HepG2 (cell line): ENCODE data around the gene HMGCS2. TPM values are rescaled to one million over a fixed set of nuclear protein-coding genes. Genes with fewer than 3 reads are reported as not detected.

Experiments
- ATAC-seq: fragments of 200-7000 bp; cut with Tn5 transposase; 3 replicates; pipeline ENCODE4 v1.9.1; 2020; ENCODE audit warnings: mild to moderate bottlenecking, moderate library complexity
- BruUV-seq: library from RNA; stranded (reverse); fragments of 400-500 nt; replicated peaks from 2 replicates; lab custom pipeline; 2021; lab: Mats Ljungman, UMichigan
- CTCF ChIA-PET: fragments of 300-600 bp; formaldehyde crosslinking; extraction: SDS; loops from one replicate; lab custom pipeline; 2021; ENCODE audit warnings: low total read pairs, inconsistent platforms, low intra/inter-chr PET ratio; lab: Yijun Ruan, JAX
- POLR2A ChIA-PET: fragments of 350-600 bp; sonication (Branson Sonifier 250); formaldehyde crosslinking; loops from one replicate; lab custom pipeline; 2020; ENCODE audit warnings: antibody characterized with exemption, inconsistent platforms; lab: Yijun Ruan, JAX
- DNase-seq: peaks from one replicate; pipeline ENCODE4 v3.0.0-alpha.2; 2015; ENCODE audit warnings: low spot score
- FAIRE-seq: peaks from 3 replicates; lab custom pipeline; 2011; peaks lifted over from hg19 to GRCh38; lab: Jason Lieb, UNC
- H2AFZ ChIP-seq: one replicate; pipeline ENCODE4 v1.6.1; 2011; ENCODE audit warnings: low read length, inconsistent platforms
- H3K27ac ChIP-seq: fragments of 300-600 bp; 3 replicates; pipeline ENCODE4 v1.8.0; 2011; ENCODE audit warnings: mixed run types, mild to moderate bottlenecking, mixed read lengths, low read length, inconsistent platforms; ENCODE audit not compliant: insufficient read depth; ENCODE audit errors: extremely low read length
- H3K27me3 ChIP-seq, 2 experiments: fragments of 200-600 bp in 1 of 2; 2 replicates in 1 of 2; 3 replicates in 1 of 2; pipeline versions ENCODE4 v1.6.0 to v1.8.0; 2011; ENCODE audit warnings: low read length in 2 of 2, mild to moderate bottlenecking in 2 of 2, moderate library complexity in 2 of 2, inconsistent platforms in 1 of 2; ENCODE audit not compliant: insufficient read depth in 2 of 2, control insufficient read depth in 1 of 2
- H3K36me3 ChIP-seq, 2 experiments: fragments of 200-600 bp in 1 of 2; replicated peaks in 1 of 2; 2 replicates in 1 of 2; 3 replicates in 1 of 2; pipeline versions ENCODE4 v1.5.1 to v1.8.0; 2011; ENCODE audit warnings: low read length in 2 of 2, inconsistent platforms in 1 of 2; ENCODE audit not compliant: insufficient read depth in 2 of 2, control insufficient read depth in 1 of 2
- H3K4me1 ChIP-seq: 2 replicates; pipeline ENCODE4 v1.5.1; 2012; ENCODE audit warnings: low read length, inconsistent platforms; ENCODE audit not compliant: insufficient read depth
- H3K4me2 ChIP-seq: 2 replicates; pipeline ENCODE4 v1.6.0; 2011; ENCODE audit warnings: low read depth, low read length, inconsistent platforms
- H3K4me3 ChIP-seq, 3 experiments: fragments of 200-600 bp in 1 of 3; sonication (generic), shearing (Covaris generic) in 1 of 3; replicated peaks in 1 of 3; 2 replicates each; pipeline ENCODE4 v1.5.1; 2011 to 2016; ENCODE audit warnings: low read length in 3 of 3, inconsistent platforms in 2 of 3, low read depth in 2 of 3, mild to moderate bottlenecking in 2 of 3, control low read depth in 1 of 3, mixed read lengths in 1 of 3; ENCODE audit not compliant: insufficient read depth in 1 of 3
- H3K79me2 ChIP-seq: one replicate; pipeline ENCODE4 v1.6.1; 2011; ENCODE audit warnings: low read length, inconsistent platforms; ENCODE audit not compliant: insufficient read depth
- H3K9ac ChIP-seq: 2 replicates; pipeline ENCODE4 v1.6.0; 2011; ENCODE audit warnings: mild to moderate bottlenecking, low read depth, low read length, inconsistent platforms; ENCODE audit not compliant: insufficient read depth
- H3K9me3 ChIP-seq: 2 replicates; pipeline ENCODE4 v1.5.1; 2012; ENCODE audit warnings: mild to moderate bottlenecking, low read length
- H4K20me1 ChIP-seq: 2 replicates; pipeline ENCODE4 v1.6.0; 2011; ENCODE audit warnings: inconsistent platforms, mild to moderate bottlenecking, low read length, moderate library complexity; ENCODE audit not compliant: insufficient read depth
- AGO2 ChIP-seq: fragments of 200-400 bp; formaldehyde crosslinking; optimal IDR thresholded peaks from 2 replicates; pipeline ENCODE3; 2017; ENCODE audit warnings: mild to moderate bottlenecking, low read depth, low read length, moderate library complexity
- IRX3 ChIP-seq: sonication (generic); formaldehyde crosslinking; IDR thresholded peaks from 2 replicates; pipeline ENCODE4 v1.8.1; 2023; ENCODE audit warnings: mild to moderate bottlenecking, low read depth, missing genetic modification reagents, borderline replicate concordance
- JDP2 ChIP-seq: sonication (generic); formaldehyde crosslinking; IDR thresholded peaks from 2 replicates; pipeline ENCODE4 v1.8.1; 2022; ENCODE audit warnings: missing genetic modification reagents, borderline replicate concordance
- MTF1 ChIP-seq: sonication (generic); formaldehyde crosslinking; IDR thresholded peaks from 2 replicates; pipeline ENCODE4 v1.5.0; 2020; ENCODE audit warnings: missing genetic modification reagents
- NFKBIZ ChIP-seq: IDR thresholded peaks from 2 replicates; pipeline ENCODE4 v1.6.1; 2018; ENCODE audit warnings: missing genetic modification reagents, missing compliant biosample characterization
- PLRG1 ChIP-seq: fragments of 450-650 bp; conservative IDR thresholded peaks from 2 replicates; pipeline ENCODE4 v1.6.1; 2016
- ZNF281 ChIP-seq: sonication (generic); formaldehyde crosslinking; IDR thresholded peaks from 2 replicates; pipeline ENCODE4 v1.4.0; 2020; ENCODE audit warnings: missing genetic modification reagents, borderline replicate concordance
- WGBS: methylation state at CpG from one replicate; pipeline ENCODE4 v1.1.6; 2017; ENCODE audit warnings: low lambda C conversion rate; 5-methylcytosine and 5-hydroxymethylcytosine counted together
- in situ Hi-C: cut with HindIII; loops from 2 replicates; pipeline ENCODE4 v1.10.0; 2017; ENCODE audit warnings: low pct_unique_long_range_greater_than_20kb; ENCODE audit not compliant: extremely low pct_ligation_motif_present
- intact Hi-C: fragments of 100-400 bp; cut with micrococcal nuclease; formaldehyde crosslinking; loops from one replicate; pipeline ENCODE4 v1.10.0; 2022; ENCODE audit not compliant: unreplicated experiment
- polyA plus RNA-seq, 8 experiments: library from polyadenylated mRNA; depleted of rRNA in 3 of 8; stranded (reverse) in 7 of 8; unstranded in 1 of 8; fragments of >200 nt; fragmentation: Illumina TruSeq in 4 of 8; extraction: Trizol in 4 of 8; gene quantifications; 2 replicates each; pipeline versions ENCODE4 v1.2.1 to v1.2.3, GENCODE V29; 2011 to 2016; ENCODE audit warnings: low read depth in 4 of 8, missing spikeins in 1 of 8, mixed read lengths in 1 of 8; ENCODE audit not compliant: insufficient read depth in 1 of 8
- total RNA-seq, 5 experiments: library from RNA; depleted of rRNA; stranded (reverse); fragments of >200 nt; fragmentation: Illumina TruSeq; extraction: Trizol; gene quantifications; 2 replicates each; pipeline ENCODE4 v1.2.3, GENCODE V29; 2016; ENCODE audit warnings: low read depth in 1 of 5
- TF ChIP-seq, protein P1 (sequence below): sonication (generic); formaldehyde crosslinking; IDR thresholded peaks from 2 replicates; pipeline ENCODE4 v1.4.0; 2020; ENCODE audit warnings: missing genetic modification reagents

HMGCS2 gene
- total and polyA plus RNA-seq, 2 of the 13 experiments (the other 11 are each of a cell fraction or from before 2014, with no cell fraction given): 0.44 to 1.5 TPM

- CTCF ChIA-PET: interaction anchor here (1.1 to 2.1 kb wide), 6 partner anchors 27 to 142 kb away, joined by 3 to 19 read pairs (median 4); no protein-coding TSS in a partner anchor
- POLR2A ChIA-PET: interaction anchor here (1.1 to 2.3 kb wide), 6 partner anchors 10 to 52 kb away, joined by 3 to 7 read pairs (median 4); no protein-coding TSS in a partner anchor
Observed at GRCh38 chr1:119743308-119743707, 25.4 kb downstream of the HMGCS2 start.

More at GRCh38 chr1:119743308-119743707, 25.4 kb downstream of the HMGCS2 start:
- no peak overlapping the region for H3K4me2 ChIP-seq
- FAIRE-seq (no peak), DNase-seq (no peak), ATAC-seq (peak; percentile 15)
- no peak overlapping the region for H2AFZ ChIP-seq
- H3K9me3 ChIP-seq: no peaks in the 10 kb centered on the region
- BruUV-seq: no TSS peak
- in situ Hi-C loops (no loop called here), intact Hi-C loops (no loop called here)
- H3K27me3 ChIP-seq: no peaks in the 10 kb centered on the region
- no peaks in the 10 kb centered on the region for H4K20me1 ChIP-seq
- H3K4me3 ChIP-seq: no peak overlapping the region
- H3K36me3 ChIP-seq: peaks cover 27 to 57% of the 10 kb centered on the region in 2 experiments
- no CpG with 5 or more reads among the region's 3 CpGs for WGBS
- H3K4me1 ChIP-seq: peaks cover 38% of the 10 kb centered on the region
- no peak overlapping the region for H3K9ac ChIP-seq
- no peaks in the 10 kb centered on the region for H3K79me2 ChIP-seq
- no peak overlapping the region for H3K27ac ChIP-seq
- TF ChIP-seq JDP2 (CRISPR knock-in tag) (no peak), NFKBIZ (no peak), IRX3 (CRISPR knock-in tag) (no peak), MTF1 (CRISPR knock-in tag) (no peak), ZNF281 (no peak), PLRG1 (no peak), AGO2 (peak; percentile 8)
- TF ChIP-seq, protein P1, sequence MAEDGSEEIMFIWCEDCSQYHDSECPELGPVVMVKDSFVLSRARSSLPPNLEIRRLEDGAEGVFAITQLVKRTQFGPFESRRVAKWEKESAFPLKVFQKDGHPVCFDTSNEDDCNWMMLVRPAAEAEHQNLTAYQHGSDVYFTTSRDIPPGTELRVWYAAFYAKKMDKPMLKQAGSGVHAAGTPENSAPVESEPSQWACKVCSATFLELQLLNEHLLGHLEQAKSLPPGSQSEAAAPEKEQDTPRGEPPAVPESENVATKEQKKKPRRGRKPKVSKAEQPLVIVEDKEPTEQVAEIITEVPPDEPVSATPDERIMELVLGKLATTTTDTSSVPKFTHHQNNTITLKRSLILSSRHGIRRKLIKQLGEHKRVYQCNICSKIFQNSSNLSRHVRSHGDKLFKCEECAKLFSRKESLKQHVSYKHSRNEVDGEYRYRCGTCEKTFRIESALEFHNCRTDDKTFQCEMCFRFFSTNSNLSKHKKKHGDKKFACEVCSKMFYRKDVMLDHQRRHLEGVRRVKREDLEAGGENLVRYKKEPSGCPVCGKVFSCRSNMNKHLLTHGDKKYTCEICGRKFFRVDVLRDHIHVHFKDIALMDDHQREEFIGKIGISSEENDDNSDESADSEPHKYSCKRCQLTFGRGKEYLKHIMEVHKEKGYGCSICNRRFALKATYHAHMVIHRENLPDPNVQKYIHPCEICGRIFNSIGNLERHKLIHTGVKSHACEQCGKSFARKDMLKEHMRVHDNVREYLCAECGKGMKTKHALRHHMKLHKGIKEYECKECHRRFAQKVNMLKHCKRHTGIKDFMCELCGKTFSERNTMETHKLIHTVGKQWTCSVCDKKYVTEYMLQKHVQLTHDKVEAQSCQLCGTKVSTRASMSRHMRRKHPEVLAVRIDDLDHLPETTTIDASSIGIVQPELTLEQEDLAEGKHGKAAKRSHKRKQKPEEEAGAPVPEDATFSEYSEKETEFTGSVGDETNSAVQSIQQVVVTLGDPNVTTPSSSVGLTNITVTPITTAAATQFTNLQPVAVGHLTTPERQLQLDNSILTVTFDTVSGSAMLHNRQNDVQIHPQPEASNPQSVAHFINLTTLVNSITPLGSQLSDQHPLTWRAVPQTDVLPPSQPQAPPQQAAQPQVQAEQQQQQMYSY (CRISPR knock-in tag): no peak
